Myocyte (in vitro differentiated cells): Measurements from ENCODE around the gene MUC22. TPM values are rescaled to one million over a fixed set of nuclear protein-coding genes. Genes with fewer than 3 reads are reported as not detected.
A peak's percentile ranks its signal among the peaks of the same experiment; 100 is the strongest.
"Not testable (repeated sequence)": the region's sequence is repeated elsewhere in the genome, so short reads cannot be mapped to it uniquely, and the experiment has no call there.

Experiments
- DNase-seq: peaks from one replicate; pipeline ENCODE4 v3.0.0-alpha.2; 2012; ENCODE audit warnings: low read depth
- total RNA-seq: library from RNA; depleted of rRNA; stranded (reverse); fragments of >200 nt; gene quantifications from 2 replicates; pipeline ENCODE4 v1.2.3, GENCODE V29; 2014

The MUC22 gene
- total RNA-seq, 1 donor from 2014 or later, result not detected

DNA sequence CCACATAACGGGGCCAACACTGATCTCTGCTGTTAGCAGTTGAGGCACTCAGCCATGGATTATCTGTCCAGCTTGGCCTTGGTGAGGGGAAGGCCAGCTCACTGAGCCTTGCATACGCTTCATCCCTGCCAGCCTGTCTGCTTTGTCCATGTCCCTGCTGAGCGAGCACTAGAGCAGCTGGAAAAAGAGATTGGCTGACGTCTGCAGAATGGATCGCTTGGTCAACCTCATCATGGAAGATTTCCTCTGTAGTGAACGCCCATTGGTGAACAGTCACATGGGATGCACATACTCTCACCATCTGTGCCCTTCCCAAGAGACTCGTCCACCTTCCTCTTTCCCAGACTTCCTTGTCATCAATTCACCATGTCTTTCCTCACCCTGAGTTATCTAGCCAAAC, 26.9 kb downstream of the MUC22 start:
- DNase-seq, result peak; percentile 93

GRCh38 chr6:31037682-31038081, 27.4 kb downstream of the MUC22 start:
- DNase-seq, result peak; percentile 78

- DNase-seq, result no peak
Observed at GRCh38 chr6:31038559-31038958, 28.3 kb downstream of the MUC22 start.

- DNase-seq, result no peak
Observed at GRCh38 chr6:31040801-31041200, 30.5 kb downstream of the MUC22 start.

GRCh38 chr6:31041372-31041974, 31.2 kb downstream of the MUC22 start:
- no peak for DNase-seq

- peak; percentile 52 for DNase-seq
Observed at GRCh38 chr6:31042806-31043205, 32.5 kb downstream of the MUC22 start.

DNA sequence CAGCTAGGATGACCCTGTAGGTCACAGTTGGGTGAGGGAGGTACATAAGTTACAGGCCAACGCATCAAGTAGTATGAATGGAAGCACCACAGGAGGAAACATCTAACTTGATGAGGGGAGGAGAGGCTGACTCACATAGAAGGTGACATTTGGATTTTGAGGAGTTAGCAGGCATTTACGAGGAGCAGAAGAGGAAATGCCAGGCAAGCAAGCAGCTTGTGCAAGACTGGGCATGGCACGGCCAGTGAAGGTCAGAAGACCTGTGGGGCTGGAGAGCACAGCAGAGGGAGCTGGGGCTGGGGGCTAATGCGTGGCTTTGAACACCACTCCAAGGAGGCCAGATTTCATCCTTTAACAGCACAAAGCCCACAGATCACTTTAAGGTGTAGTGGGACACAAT, 37.8 kb downstream of the MUC22 start:
- no peak for DNase-seq

GRCh38 chr6:31049518-31049917, 39.2 kb downstream of the MUC22 start:
- no peak for DNase-seq

DNA sequence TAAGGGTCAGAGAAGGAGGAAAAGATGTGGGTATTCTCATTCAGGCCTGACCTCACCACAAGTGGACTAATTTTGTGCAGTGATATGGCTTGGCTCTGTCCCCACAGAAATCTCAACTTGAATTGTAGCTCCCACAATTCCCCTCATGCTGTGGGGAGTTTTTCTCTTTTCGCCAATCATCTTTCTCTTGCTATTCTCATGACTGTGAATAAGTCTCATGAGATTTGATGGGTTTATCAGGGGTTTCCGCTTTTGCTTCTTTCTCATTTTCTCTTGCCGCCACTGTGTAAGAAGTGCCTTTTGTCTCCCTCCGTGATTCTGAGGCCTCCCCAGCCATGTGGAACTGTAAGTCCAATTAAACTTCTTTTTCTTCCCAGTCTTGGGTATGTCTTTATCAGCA, 42.9 kb downstream of the MUC22 start:
- not testable (repeated sequence) for DNase-seq

DNA sequence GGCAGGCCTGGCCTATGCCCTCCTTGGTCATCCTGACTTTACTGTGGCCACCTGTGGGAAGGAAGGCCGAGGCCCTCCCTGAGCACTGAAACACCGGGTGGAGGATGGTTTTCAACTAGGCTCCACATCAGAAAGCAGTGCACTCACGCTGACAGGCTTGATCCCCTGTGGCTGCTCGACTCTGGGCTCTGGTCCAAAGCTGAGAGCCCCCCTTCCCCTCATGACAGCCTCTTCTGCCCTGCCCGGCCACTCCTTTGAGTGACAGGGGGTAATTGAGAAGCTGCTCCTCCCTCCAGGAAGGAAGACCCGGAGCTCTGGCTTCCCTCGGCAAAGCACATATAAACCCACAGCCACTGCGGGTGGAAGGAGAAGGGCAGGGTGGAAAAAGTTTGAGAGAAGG, 43.6 kb downstream of the MUC22 start:
- no peak for DNase-seq

GRCh38 chr6:31055441-31055840, 45.2 kb downstream of the MUC22 start:
- DNase-seq, result no peak

- peak; percentile 66 for DNase-seq
Observed at GRCh38 chr6:31057426-31058003, 47.2 kb downstream of the MUC22 start.

DNA sequence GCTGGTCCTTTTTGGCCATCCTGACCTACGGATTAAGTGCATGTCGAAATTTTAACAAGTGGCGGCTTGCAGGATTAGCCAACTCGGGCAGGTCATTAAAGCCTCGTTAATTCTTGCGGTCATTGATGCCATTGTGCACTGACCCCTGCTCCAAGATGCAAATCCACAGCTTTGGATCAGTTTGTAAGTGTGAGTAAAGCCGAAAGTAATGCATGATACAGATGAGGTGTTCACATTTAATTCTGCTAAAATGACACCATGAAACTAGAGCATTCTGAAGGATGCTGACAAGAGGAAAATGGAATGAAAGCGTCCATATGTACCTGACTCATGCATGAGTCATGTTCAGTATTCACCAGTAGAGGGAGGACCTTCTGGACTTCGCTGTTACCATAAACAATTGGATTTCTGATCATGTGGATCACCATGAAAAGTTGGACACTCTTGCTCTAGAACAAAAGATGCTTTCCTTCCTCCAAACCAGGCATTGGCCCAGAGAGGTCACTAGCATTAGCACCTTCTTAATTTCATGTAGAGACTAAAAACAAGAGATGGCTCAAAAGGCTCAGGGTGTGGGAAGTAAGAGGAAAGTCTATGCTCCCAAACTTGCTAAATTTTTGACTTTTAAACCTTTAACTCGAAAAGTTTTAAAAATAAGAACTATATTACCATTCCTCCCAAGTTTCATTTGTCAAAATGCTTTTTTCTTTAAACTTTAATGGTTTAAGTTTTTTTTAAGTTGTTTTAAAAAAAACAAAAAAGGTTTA, 48.0 kb downstream of the MUC22 start:
- peak; percentile 32 for DNase-seq

DNA sequence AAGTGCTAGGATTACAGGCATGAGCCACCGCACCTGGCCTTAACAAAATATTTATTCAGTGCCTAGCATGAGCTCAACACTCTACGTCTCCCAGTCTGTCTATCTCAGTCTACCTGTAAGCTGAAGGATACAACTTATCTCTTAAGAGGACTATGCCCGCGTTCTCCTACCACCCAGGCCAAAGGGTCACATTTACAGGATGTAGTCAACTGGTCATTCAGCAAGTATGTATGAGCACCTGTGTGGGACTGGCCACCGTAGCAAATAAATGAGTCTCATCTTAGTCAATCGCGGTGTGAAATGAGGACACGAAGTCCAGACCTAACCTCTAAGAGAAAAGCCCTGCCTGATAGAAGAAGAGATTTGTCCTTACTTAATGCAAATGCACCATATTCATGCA, 49.9 kb downstream of the MUC22 start:
- DNase-seq, result no peak

DNA sequence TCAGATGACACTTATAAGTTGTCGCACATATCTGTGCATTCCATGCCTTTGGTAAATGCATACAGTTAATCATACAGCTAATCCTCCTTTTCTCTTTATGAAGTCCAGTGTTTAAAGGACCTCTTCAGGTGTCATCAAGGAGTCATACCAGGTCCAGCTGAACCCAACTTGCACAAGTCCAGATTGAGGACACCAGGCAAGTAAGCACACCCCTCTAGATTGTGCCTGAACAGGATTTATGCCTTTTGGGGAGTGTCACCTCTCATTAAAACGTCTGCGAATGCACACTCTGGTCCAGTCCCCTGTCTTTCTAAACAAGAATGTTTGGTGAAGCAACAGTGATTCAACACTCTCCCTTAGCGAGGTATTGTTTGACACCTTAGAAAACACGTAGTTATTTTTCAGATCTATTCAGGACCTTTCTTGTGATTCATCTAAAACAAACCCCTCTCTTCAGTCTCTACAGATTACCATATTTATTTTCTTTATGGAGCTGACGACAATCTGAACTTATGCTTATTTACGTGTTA, 53.7 kb downstream of the MUC22 start:
- DNase-seq, result no peak

- peak; percentile 58 for DNase-seq
Observed at GRCh38 chr6:31065556-31065955, 55.3 kb downstream of the MUC22 start.

- not testable (repeated sequence) for DNase-seq
Observed at GRCh38 chr6:31067028-31067427, 56.8 kb downstream of the MUC22 start.

GRCh38 chr6:31067891-31068668, 57.8 kb downstream of the MUC22 start:
- DNase-seq, result not testable (repeated sequence)

DNA sequence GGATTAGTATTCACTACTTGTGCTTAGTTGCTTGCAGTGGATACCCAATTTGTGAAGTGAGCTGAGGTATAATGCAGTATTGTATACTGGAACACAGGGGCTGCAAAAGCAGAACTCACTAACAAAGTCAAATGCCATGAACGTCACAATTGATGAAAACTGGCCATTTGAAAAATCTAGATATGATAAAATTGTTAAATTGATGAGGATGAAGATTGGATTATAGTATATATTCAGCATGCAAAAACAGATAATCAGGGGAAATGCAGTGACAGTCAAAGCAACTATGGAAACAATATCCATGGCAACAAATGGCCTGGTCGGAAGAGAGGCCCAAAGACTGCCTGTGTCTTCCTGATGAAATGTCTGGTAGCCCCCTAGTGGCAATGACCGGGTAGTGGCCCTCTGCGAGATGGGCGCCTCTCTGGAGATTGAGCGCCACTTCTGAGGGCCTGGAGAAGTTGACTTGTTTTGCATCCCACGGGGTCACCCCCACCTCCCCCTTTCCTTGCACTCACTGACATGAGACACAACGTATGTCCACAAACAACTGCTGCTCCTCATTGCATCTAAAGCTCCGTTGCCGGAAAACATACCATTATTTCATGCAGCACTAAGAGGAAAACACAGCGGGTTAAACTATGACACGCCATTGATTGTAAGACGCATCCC, 58.5 kb downstream of the MUC22 start:
- DNase-seq, result peak; percentile 83

DNA sequence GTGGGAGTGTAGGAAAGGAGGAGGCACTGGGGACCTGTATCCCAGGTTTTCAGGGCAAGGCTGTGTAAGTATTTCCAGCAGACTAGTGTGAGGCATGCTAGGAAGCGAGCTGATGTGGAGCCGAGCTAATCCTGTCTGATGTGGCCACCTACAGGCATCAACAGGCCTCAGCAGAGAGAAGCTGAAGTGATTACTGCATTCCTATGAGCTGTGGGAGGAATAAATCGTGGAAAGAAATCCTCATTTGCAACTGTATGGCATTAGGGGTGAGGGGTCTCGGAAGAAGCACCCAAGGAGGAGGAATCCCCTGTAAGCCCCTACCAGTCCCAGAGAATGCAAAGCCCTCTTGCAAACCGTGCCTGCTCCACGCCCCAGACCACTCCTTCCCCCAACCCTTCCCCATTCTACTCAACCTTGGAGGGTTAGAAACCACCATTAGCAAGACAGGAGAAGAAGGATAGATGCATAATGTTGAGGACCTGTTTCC, 60.5 kb downstream of the MUC22 start:
- peak; percentile 74 for DNase-seq

DNA sequence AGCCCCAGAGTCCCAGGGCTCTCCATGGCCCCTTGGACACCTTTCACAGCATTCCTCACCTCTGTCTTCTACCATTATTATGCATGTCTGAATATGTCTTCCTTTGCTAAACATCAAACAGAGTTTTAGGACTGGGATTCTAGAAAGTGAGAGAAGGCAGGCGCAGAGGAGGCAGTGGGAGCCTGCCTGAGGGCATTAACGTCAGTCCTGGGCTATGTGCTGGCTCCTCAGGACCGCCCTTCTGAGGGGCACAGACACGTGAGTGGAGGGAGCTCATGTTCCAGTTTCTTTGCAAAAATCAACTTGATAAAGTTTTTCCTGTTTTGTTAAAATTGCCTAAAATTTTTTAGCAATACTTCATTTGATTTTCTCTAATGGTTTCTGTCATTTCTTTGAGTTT, 64.1 kb downstream of the MUC22 start:
- no peak for DNase-seq
